Adipocyte (in vitro differentiated cells): ENCODE measurements around the gene OR10W1.

Experiments
- DNase-seq: peaks from one replicate; pipeline ENCODE4 v3.0.0-alpha.2; 2015; ENCODE audit warnings: low read depth
- H3K27me3 ChIP-seq: replicated peaks from 2 replicates; pipeline ENCODE4 v1.7.0; 2013; ENCODE audit warnings: mild to moderate bottlenecking, low read length, moderate library complexity; ENCODE audit not compliant: control insufficient read depth, insufficient read depth
- H3K36me3 ChIP-seq: 2 replicates; pipeline ENCODE4 v1.7.0; 2013; ENCODE audit warnings: low read length, mild to moderate bottlenecking, moderate library complexity; ENCODE audit not compliant: control insufficient read depth, insufficient read depth, severe bottlenecking
- H3K4me1 ChIP-seq: 2 replicates; pipeline ENCODE4 v1.7.0; 2013; ENCODE audit warnings: mild to moderate bottlenecking, low read length, moderate library complexity; ENCODE audit not compliant: control insufficient read depth, insufficient read depth
- H3K4me3 ChIP-seq: 2 replicates; pipeline ENCODE4 v1.7.0; 2013; ENCODE audit warnings: mild to moderate bottlenecking, low read length, moderate library complexity
- H3K9ac ChIP-seq: 2 replicates; pipeline ENCODE4 v1.7.0; 2013; ENCODE audit warnings: mild to moderate bottlenecking, low read length, moderate library complexity
- H3K9me3 ChIP-seq: 2 replicates; pipeline ENCODE4 v1.7.0; 2013; ENCODE audit warnings: mild to moderate bottlenecking, low read length, moderate library complexity; ENCODE audit not compliant: control insufficient read depth

OR10W1 gene, protein sequence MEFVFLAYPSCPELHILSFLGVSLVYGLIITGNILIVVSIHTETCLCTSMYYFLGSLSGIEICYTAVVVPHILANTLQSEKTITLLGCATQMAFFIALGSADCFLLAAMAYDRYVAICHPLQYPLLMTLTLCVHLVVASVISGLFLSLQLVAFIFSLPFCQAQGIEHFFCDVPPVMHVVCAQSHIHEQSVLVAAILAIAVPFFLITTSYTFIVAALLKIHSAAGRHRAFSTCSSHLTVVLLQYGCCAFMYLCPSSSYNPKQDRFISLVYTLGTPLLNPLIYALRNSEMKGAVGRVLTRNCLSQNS

DNA sequence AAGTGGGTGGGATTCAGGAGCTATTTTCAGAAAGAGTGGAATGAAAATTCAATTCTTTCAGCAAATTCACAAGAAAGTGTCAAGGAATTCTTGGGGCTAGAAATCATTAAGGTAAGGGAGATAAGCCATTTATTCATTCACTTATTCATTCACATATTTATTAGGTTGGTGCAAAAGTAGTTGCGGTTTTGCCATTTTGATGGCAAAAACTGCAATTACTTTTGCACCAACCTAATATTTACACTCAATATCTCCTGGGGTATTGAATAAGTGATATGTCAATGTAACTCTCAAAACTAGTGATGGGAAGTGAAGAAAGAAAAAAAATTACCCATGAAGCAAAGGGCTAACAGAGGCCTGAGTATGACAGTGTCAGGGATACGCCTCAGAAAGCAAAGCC lies at the start of gene OR10W1:
Gene OR10W1, minus strand, starts transcription at position 119 of the 400 bp plus-strand sequence. CDS start 402 bp downstream, outside the sequence.
- Histone ChIP-seq H3K4me3 (no peak within 1 kb of the TSS), H3K27me3 (no peaks in the 10 kb centered on the region), H3K4me1 (no peaks in the 10 kb centered on the region), H3K36me3 (no peaks in the 10 kb centered on the region), H3K9me3 (peaks cover 3% of the 10 kb centered on the region), H3K9ac (no peak within 1 kb of the TSS)
- DNase-seq, result no peak

DNA sequence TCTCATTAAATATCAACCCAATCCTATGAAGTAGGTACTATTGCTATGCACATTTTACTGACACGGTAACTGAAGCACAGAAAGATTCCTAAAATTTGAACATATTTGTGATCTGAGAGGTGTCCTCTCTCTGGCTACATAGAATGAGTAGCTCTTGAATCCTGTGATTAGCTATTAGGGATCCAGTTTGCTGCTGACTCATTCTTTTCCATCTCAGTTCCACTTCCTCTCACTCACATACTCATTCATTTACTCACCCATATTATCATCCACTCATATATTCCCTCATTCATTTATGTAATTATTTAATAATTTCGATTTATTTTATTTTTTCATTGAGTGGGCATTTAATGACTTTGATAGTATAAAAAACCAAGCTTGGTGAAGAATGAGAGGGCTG lies 48.1 kb upstream of the OR10W1 start:
- Histone ChIP-seq H3K4me1 (no peaks in the 10 kb centered on the region), H3K36me3 (no peaks in the 10 kb centered on the region), H3K9me3 (peaks cover 3% of the 10 kb centered on the region), H3K4me3 (no peak overlapping the region), H3K9ac (no peak overlapping the region), H3K27me3 (no peaks in the 10 kb centered on the region)
- no peak for DNase-seq

DNA sequence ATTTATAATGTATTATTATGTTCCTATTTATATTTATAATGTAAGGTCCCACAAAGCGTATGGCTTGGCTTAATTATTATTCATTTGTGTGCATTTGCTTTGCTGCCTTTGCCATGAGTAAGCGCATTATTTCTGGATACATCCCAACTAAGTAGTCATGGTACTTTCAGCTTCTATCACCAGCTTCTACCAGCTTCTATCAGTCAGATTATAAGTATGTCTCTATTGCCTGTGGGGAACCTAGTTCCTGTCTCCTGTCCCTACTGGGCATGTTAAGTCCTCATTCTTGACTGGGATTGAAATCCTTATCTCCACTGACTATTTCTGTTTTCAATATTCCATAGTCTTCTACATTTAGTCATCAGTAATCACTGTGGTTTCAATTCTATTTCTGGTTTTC lies 33.5 kb upstream of the OR10W1 start:
- Histone ChIP-seq H3K4me3 (no peak overlapping the region), H3K27me3 (no peaks in the 10 kb centered on the region), H3K36me3 (no peaks in the 10 kb centered on the region), H3K4me1 (no peaks in the 10 kb centered on the region), H3K9me3 (no peaks in the 10 kb centered on the region), H3K9ac (no peak overlapping the region)
- peak; percentile 1 for DNase-seq

DNA sequence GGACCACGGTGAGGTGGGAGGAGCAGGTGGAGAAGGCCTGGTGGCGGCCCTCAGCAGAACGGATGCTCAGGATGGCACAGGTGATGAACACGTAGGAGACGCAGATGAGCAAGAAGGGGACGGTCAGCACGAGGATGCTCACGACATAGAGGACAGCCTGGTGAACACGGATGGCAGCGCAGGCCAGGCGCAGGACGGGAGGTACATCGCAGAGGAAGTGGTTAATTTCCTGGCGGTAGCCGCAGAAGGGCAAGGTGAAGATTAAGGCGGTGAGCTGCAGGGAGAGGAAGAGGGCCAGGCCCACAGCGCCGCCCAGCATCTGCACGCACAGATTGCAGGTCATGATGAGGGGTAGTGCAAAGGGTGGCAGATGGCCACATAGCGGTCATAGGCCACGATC lies 24.0 kb upstream of the OR10W1 start:
- Histone ChIP-seq H3K4me3 (no peak overlapping the region), H3K4me1 (no peaks in the 10 kb centered on the region), H3K9me3 (no peaks in the 10 kb centered on the region), H3K27me3 (no peaks in the 10 kb centered on the region), H3K9ac (no peak overlapping the region), H3K36me3 (no peaks in the 10 kb centered on the region)
- DNase-seq, result no peak

DNA sequence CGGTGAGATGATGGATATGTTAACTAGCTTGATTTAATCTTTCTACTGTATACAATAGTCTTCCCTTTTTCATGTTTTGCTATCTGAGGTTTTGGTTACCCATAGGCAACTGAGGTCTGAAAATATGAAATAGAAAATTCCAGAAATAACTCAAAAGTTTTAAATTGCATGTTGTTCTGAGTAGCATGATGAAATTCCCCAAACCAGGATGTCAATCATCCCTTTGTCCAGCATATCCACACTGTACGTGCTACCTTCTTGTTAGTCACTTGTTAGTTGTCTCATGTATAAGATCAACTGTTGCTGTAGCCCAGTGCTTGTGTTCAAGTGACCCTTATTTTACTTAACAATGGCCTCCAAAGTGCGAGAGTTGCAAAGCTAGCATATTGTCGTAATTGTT lies 21.2 kb upstream of the OR10W1 start:
- no peaks in the 10 kb centered on the region for H3K4me1 ChIP-seq
- no peaks in the 10 kb centered on the region for H3K36me3 ChIP-seq
- no peaks in the 10 kb centered on the region for H3K9me3 ChIP-seq
- no peaks in the 10 kb centered on the region for H3K27me3 ChIP-seq
- DNase-seq, result no peak
- no peak overlapping the region for H3K9ac ChIP-seq
- no peak overlapping the region for H3K4me3 ChIP-seq

DNA sequence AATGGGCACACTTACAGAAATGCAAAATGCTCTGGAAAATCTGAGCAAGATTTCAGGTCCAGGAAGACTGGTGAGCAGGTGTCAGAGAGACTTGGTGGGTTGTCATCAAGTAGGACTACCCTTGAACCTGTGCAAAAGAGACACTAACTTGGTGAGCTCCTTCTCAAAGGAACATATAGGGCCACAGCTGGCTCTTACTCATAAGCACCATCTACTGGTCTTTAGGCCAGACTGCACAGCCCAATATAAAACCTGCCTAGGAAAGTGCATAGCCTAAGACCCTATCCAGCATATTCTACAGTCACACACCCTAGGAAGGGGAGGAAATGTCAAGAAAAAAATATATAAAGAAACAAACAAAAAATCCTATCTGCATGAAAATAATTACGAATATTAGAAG lies 18.2 kb upstream of the OR10W1 start:
- Histone ChIP-seq H3K9me3 (no peaks in the 10 kb centered on the region), H3K9ac (no peak overlapping the region), H3K4me3 (no peak overlapping the region), H3K4me1 (no peaks in the 10 kb centered on the region), H3K27me3 (no peaks in the 10 kb centered on the region), H3K36me3 (no peaks in the 10 kb centered on the region)
- DNase-seq, result peak; percentile 29

DNA sequence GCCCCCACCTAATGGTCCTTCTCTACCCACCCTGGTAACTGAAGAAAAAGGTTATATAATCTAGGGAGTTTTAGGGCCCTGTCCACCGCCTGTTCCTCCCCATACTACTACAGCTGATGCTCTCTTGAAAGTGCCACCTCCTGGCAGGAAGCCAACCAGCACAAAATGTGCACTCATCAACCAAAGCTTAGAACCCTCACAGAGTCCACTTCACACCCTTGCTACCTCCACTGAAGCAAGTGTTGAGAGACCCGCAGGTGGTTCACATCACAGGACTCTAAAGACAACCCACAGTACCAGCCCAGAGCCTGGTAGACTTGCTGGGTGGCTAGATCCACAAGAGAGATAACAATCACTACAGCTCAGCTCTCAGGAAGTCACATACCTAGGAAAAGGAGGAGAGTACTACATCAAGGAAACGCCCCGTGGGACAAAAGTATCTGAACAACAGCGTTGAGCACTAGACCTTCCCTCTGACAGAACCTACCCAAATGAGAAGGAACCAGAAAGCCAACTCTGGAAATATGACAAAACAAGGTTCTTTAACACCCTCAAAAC lies 17.5 kb upstream of the OR10W1 start:
- Histone ChIP-seq H3K27me3 (no peaks in the 10 kb centered on the region), H3K9ac (no peak overlapping the region), H3K4me1 (no peaks in the 10 kb centered on the region), H3K36me3 (no peaks in the 10 kb centered on the region), H3K9me3 (no peaks in the 10 kb centered on the region), H3K4me3 (no peak overlapping the region)
- DNase-seq, result no peak

DNA sequence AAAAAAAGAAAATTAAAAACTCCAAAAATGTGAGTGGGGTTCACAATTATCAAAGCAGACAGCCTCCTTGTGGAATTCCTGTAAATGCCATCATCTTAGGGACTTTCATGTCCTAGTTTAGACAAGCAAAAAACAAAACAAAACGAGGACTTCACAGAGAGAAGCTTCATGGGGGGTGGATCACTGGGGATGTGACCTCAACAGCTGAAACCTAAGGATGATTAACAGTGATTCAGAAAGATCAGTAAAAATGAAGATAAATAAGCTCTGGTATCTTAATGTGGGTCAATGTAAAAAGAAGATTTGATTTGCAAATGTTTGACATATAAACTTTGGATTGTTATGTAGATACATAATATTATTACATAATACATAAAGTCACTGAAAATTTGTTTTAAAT lies 8.1 kb upstream of the OR10W1 start:
- Histone ChIP-seq H3K4me3 (no peak overlapping the region), H3K9me3 (no peaks in the 10 kb centered on the region)
- DNase-seq, result no peak

DNA sequence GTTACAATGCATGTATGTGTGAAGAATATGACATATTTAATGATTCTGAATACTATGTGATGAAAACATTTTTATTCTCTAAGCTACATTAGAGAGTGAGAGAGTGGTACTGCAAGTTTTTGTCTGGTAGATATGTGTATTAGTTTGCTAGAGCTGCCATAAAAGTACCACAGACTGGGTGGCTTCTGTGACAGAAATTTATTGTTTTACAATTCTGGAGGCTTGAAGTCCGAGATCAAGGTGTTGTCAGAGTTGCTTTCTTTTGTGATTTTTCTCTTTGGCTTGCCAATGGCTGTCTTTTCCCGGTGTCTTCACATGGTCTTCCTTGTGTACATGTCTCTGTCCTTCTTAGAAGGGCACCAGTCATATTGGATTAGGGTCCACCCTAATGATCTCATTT lies 6.9 kb upstream of the OR10W1 start:
- no peaks in the 10 kb centered on the region for H3K4me1 ChIP-seq
- no peaks in the 10 kb centered on the region for H3K27me3 ChIP-seq
- no peak for DNase-seq
- H3K36me3 ChIP-seq, result no peaks in the 10 kb centered on the region
- H3K9ac ChIP-seq, result no peak overlapping the region
- H3K9me3 ChIP-seq, result no peaks in the 10 kb centered on the region
- no peak overlapping the region for H3K4me3 ChIP-seq

More for the DNA sequence above, 8.1 kb upstream of the OR10W1 start:
- H3K4me1 ChIP-seq, result no peaks in the 10 kb centered on the region
- no peaks in the 10 kb centered on the region for H3K27me3 ChIP-seq
- no peaks in the 10 kb centered on the region for H3K36me3 ChIP-seq
- no peak overlapping the region for H3K9ac ChIP-seq

DNA sequence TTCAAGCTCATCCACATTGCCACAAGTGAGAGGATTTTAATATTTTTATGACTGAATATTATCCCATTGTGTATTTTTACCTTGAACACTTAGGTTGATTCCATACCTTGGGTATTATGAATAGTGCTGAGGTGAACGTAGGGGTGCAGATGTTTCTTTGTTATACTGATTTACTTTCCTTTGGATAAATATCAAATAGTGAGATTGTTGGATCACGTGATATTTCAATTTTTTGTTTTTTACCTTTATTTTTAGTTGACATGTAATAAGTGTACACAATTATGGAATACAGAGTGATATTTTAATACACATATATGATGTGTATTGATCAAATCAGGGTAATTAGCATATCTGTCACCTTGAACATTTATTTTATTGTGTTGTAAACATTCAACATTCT lies 8.1 kb downstream of the OR10W1 start:
- no peak overlapping the region for H3K9ac ChIP-seq
- no peaks in the 10 kb centered on the region for H3K27me3 ChIP-seq
- H3K36me3 ChIP-seq, result no peaks in the 10 kb centered on the region
- H3K9me3 ChIP-seq, result peaks cover 6% of the 10 kb centered on the region
- H3K4me1 ChIP-seq, result no peaks in the 10 kb centered on the region
- no peak overlapping the region for H3K4me3 ChIP-seq
- DNase-seq, result no peak

DNA sequence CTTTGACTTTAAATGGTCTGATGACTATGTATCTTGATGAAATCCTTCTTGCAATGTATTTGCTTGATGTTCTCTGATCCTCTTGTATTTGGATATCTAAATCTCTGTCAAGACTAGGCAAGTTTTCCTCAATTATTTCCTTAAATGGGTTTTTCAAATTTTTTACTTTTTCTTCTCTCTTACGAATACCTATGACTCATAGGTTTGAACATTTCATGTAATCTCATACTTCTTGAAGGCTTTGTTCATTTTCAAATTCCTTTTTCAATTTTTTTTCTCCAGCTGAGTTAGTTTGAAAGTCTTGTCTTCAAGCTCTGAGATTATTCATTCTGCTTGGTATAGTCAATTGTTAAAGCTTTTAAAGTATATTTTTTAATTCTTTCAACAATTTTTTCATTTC lies 13.1 kb downstream of the OR10W1 start:
- no peak for DNase-seq
- peaks cover 15% of the 10 kb centered on the region for H3K9me3 ChIP-seq
- no peak overlapping the region for H3K4me3 ChIP-seq
- H3K9ac ChIP-seq, result no peak overlapping the region
- H3K36me3 ChIP-seq, result no peaks in the 10 kb centered on the region
- H3K4me1 ChIP-seq, result no peaks in the 10 kb centered on the region
- no peaks in the 10 kb centered on the region for H3K27me3 ChIP-seq

DNA sequence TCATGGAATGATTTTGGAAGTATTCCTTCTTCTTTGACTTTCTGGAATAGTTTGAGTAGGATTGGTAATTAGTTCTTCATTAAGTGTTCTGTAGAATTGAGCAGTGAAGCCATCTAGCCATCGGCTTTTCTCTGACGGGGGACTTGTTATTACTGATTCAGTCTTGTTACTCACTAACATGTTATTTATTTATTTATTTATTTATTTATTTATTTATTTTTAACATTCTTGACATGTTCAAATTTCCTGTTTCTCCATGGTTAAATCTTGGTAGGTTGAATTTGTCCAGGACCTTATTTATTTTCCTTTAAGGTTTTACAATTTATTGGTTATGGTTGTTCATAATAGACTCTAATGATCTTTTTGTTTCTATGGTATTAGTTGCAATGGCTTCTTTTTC lies 24.1 kb downstream of the OR10W1 start:
- H3K9ac ChIP-seq, result no peak overlapping the region
- H3K4me1 ChIP-seq, result no peaks in the 10 kb centered on the region
- no peaks in the 10 kb centered on the region for H3K27me3 ChIP-seq
- no peak for DNase-seq
- peaks cover 26% of the 10 kb centered on the region for H3K9me3 ChIP-seq
- no peaks in the 10 kb centered on the region for H3K36me3 ChIP-seq
- no peak overlapping the region for H3K4me3 ChIP-seq
